GM19324 (cell line): ENCODE measurements around the gene SGTB.

Experiments
- ATAC-seq: cut with Tn5 transposase; IDR thresholded peaks from one replicate; pipeline ENCODE4 v1.9.1; 2021; ENCODE audit warnings: mild to moderate bottlenecking, moderate library complexity; ENCODE audit not compliant: unreplicated experiment, low FRiP score

The SGTB gene

GRCh38 chr5:65721720-65722574 is at the start of gene SGTB, which contains the start of gene NLN:
Gene SGTB, minus strand, starts transcription at chr5:65722109. Its CDS starts 1,302 bp downstream, at chr5:65720807.
Gene NLN, plus strand, starts transcription at chr5:65722205. Its CDS starts 169 bp downstream, at chr5:65722374.
- ATAC-seq = peak; percentile 93

- no peak for ATAC-seq
Observed at GRCh38 chr5:65771266-65771665, 49.4 kb upstream of the SGTB start.

- ATAC-seq = no peak
Observed at GRCh38 chr5:65769539-65769938, 47.6 kb upstream of the SGTB start.

GRCh38 chr5:65768723-65769346 is 46.9 kb upstream of the SGTB start:
- no peak for ATAC-seq

- no peak for ATAC-seq
Observed at GRCh38 chr5:65767565-65767964, 45.7 kb upstream of the SGTB start.

GRCh38 chr5:65766781-65767180 is 44.9 kb upstream of the SGTB start:
- no peak for ATAC-seq

GRCh38 chr5:65766175-65766574 is 44.3 kb upstream of the SGTB start:
- no peak for ATAC-seq

- ATAC-seq = no peak
Observed at GRCh38 chr5:65765582-65765981, 43.7 kb upstream of the SGTB start.

- no peak for ATAC-seq
Observed at GRCh38 chr5:65762234-65762633, 40.3 kb upstream of the SGTB start.

GRCh38 chr5:65760504-65761275 is 38.8 kb upstream of the SGTB start:
- peak; percentile 80 for ATAC-seq

GRCh38 chr5:65758546-65759144 is 36.7 kb upstream of the SGTB start:
- ATAC-seq = no peak

GRCh38 chr5:65753189-65753588 is 31.3 kb upstream of the SGTB start:
- ATAC-seq = no peak

- no peak for ATAC-seq
Observed at GRCh38 chr5:65750938-65751337, 29.0 kb upstream of the SGTB start.

- ATAC-seq = no peak
Observed at GRCh38 chr5:65749956-65750355, 28.0 kb upstream of the SGTB start.

- no peak for ATAC-seq
Observed at GRCh38 chr5:65749221-65749844, 27.4 kb upstream of the SGTB start.

- no peak for ATAC-seq
Observed at GRCh38 chr5:65742565-65743231, 20.8 kb upstream of the SGTB start.

- no peak for ATAC-seq
Observed at GRCh38 chr5:65739162-65739561, 17.3 kb upstream of the SGTB start.

GRCh38 chr5:65738305-65738704 is 16.4 kb upstream of the SGTB start:
- ATAC-seq = no peak

GRCh38 chr5:65737842-65738241 is 15.9 kb upstream of the SGTB start:
- no peak for ATAC-seq

GRCh38 chr5:65736011-65736410 is 14.1 kb upstream of the SGTB start:
- no peak for ATAC-seq
